B cell (primary cell): ENCODE results near the gene PNLIPRP1. TPM values are rescaled to one million over a fixed set of nuclear protein-coding genes. Genes with fewer than 3 reads are reported as not detected.

Source experiments
- ATAC-seq: fragments of 200-7000 bp; cut with Tn5 transposase; one replicate; pipeline ENCODE4 v1.10.0; 2021; ENCODE audit warnings: low read depth, mild to moderate bottlenecking, moderate number of reproducible peaks, moderate library complexity
- CTCF ChIA-PET: fragments of 350-600 bp; sonication (Branson Sonifier 250); formaldehyde crosslinking; loops from one replicate; lab custom pipeline; 2021; ENCODE audit warnings: antibody characterized with exemption, inconsistent platforms; lab: Charles Lee
- POLR2A ChIA-PET: fragments of 350-600 bp; sonication (Branson Sonifier 250); formaldehyde crosslinking; loops from one replicate; lab custom pipeline; 2021; ENCODE audit warnings: antibody characterized with exemption; lab: Charles Lee
- DNase-seq: peaks from one replicate; pipeline ENCODE4 v3.0.0; 2013
- H2AFZ ChIP-seq: 2 replicates; pipeline ENCODE4 v1.6.1; 2012; ENCODE audit warnings: mild to moderate bottlenecking, low read depth, low read length; ENCODE audit not compliant: insufficient read depth, poor library complexity, severe bottlenecking
- H3K27ac ChIP-seq, 2 donors: 1 replicate in 1 of 2; 2 replicates in 1 of 2; pipeline ENCODE4 v1.5.1; 2012 to 2013; ENCODE audit warnings: low read length in 2 of 2, mild to moderate bottlenecking in 2 of 2, moderate library complexity in 1 of 2
- H3K27me3 ChIP-seq, 4 experiments: fragments of 200-600 bp in 1 of 4; sonication (generic) in 1 of 4; replicated peaks in 1 of 4; 1 replicate in 2 of 4; 2 replicates in 2 of 4; pipeline versions ENCODE4 v1.6.1 to v1.7.0; 2013 to 2016; ENCODE audit warnings: low read length in 3 of 4, mild to moderate bottlenecking in 2 of 4, mixed read lengths in 1 of 4, moderate library complexity in 1 of 4; ENCODE audit not compliant: insufficient read depth in 4 of 4, control insufficient read depth in 3 of 4; ENCODE audit errors: control extremely low read depth in 1 of 4
- H3K36me3 ChIP-seq, 2 experiments: replicated peaks in 1 of 2; 1 replicate in 1 of 2; 2 replicates in 1 of 2; pipeline versions ENCODE4 v1.6.1 to v1.7.1; 2013; ENCODE audit warnings: low read length in 1 of 2; ENCODE audit not compliant: insufficient read depth in 2 of 2, control insufficient read depth in 1 of 2; ENCODE audit errors: control extremely low read depth in 1 of 2, extremely low read depth in 1 of 2
- H3K4me1 ChIP-seq, 2 donors: fragments of 200-600 bp in 1 of 2; sonication (generic) in 1 of 2; 1 replicate in 1 of 2; 2 replicates in 1 of 2; pipeline versions ENCODE4 v1.5.1 to v1.6.1; 2013 to 2017; ENCODE audit warnings: low read length in 2 of 2; ENCODE audit not compliant: control insufficient read depth in 2 of 2, insufficient read depth in 2 of 2
- H3K4me2 ChIP-seq: replicated peaks from 2 replicates; pipeline ENCODE3; 2012; ENCODE audit warnings: mild to moderate bottlenecking, low read depth, low read length; ENCODE audit not compliant: poor library complexity, severe bottlenecking
- H3K4me3 ChIP-seq, 5 experiments: fragments of 200-600 bp in 1 of 5; sonication (generic) in 1 of 5; 1 replicate in 3 of 5; 2 replicates in 2 of 5; pipeline versions ENCODE4 v1.5.1 to v1.7.0; 2011 to 2016; ENCODE audit warnings: low read length in 4 of 5, mild to moderate bottlenecking in 4 of 5, low read depth in 2 of 5, control low read depth in 1 of 5, moderate library complexity in 1 of 5; ENCODE audit not compliant: insufficient read depth in 1 of 5; ENCODE audit errors: control extremely low read depth in 1 of 5, extremely low read depth in 1 of 5
- H3K79me2 ChIP-seq: fragments of 200-600 bp; sonication (generic); one replicate; pipeline ENCODE4 v1.6.0; 2016; ENCODE audit warnings: low read length; ENCODE audit not compliant: control insufficient read depth, insufficient read depth
- H3K9ac ChIP-seq: fragments of 200-600 bp; sonication (generic); 2 replicates; pipeline ENCODE4 v1.6.1; 2017; ENCODE audit warnings: mild to moderate bottlenecking, low read length, moderate library complexity
- H3K9me3 ChIP-seq, 3 donors: one replicate each; pipeline versions ENCODE4 v1.6.1 to v1.7.1; 2013; ENCODE audit warnings: low read length in 2 of 3; ENCODE audit not compliant: control insufficient read depth in 2 of 3, insufficient read depth in 1 of 3; ENCODE audit errors: control extremely low read depth in 1 of 3
- H4K20me1 ChIP-seq: 2 replicates; pipeline ENCODE4 v1.6.0; 2012; ENCODE audit warnings: mild to moderate bottlenecking, low read length; ENCODE audit not compliant: insufficient read depth, control insufficient read depth, poor library complexity, severe bottlenecking
- H3K27ac Mint-ChIP-seq: one replicate; pipeline ENCODE4 v1.8.0; 2021; ENCODE audit warnings: mixed read lengths
- H3K27me3 Mint-ChIP-seq: one replicate; pipeline ENCODE4 v1.8.0; 2021; ENCODE audit warnings: mixed read lengths
- H3K4me1 Mint-ChIP-seq: one replicate; pipeline ENCODE4 v1.8.0; 2021; ENCODE audit warnings: mixed read lengths
- H3K4me3 Mint-ChIP-seq: one replicate; pipeline ENCODE4 v1.8.0; 2021; ENCODE audit warnings: mixed read lengths
- H3K9me3 Mint-ChIP-seq: one replicate; pipeline ENCODE4 v1.8.0; 2022; ENCODE audit warnings: mixed read lengths; ENCODE audit not compliant: insufficient read depth
- CTCF ChIP-seq: fragments of 200-600 bp; IDR thresholded peaks from one replicate; pipeline ENCODE4 v1.8.0; 2022; ENCODE audit warnings: antibody characterized with exemption, mild to moderate bottlenecking
- EZH2 ChIP-seq: IDR thresholded peaks from 2 replicates; pipeline ENCODE4 v1.6.1; 2012; ENCODE audit warnings: borderline replicate concordance, low read depth, mild to moderate bottlenecking, moderate library complexity, low read length; ENCODE audit not compliant: insufficient read depth, poor library complexity, severe bottlenecking
- WGBS: methylation state at CpG from one replicate; pipeline ENCODE4 v1.1.5; 2013; ENCODE audit warnings: missing lambda C conversion rate; ENCODE audit not compliant: insufficient coverage; 5-methylcytosine and 5-hydroxymethylcytosine counted together
- intact Hi-C: fragments of 100-400 bp; cut with micrococcal nuclease; formaldehyde crosslinking; loops from one replicate; pipeline ENCODE4 v1.10.0; 2022
- polyA plus RNA-seq: library from polyadenylated mRNA; depleted of rRNA; stranded (reverse); fragments of >200 nt; gene quantifications from 2 replicates; pipeline ENCODE4 v1.2.3, GENCODE V29; 2012
- total RNA-seq, 2 donors: library from RNA; stranded (reverse); fragments of 120-200 nt in 1 of 2; gene quantifications; 1 replicate in 1 of 2; 2 replicates in 1 of 2; pipeline versions ENCODE4 v1.2.3 to v1.2.4, GENCODE V29; 2013 to 2022

Gene PNLIPRP1
- total and polyA plus RNA-seq, 2 donors (not counting 1 experiment from before 2014, with no cell fraction given): not detected

- Histone ChIP-seq H3K27me3 (no peaks in the 10 kb centered on the region), H3K27ac (no peak overlapping the region), H3K79me2 (no peaks in the 10 kb centered on the region), H3K9ac (no peak overlapping the region), H4K20me1 (no peaks in the 10 kb centered on the region), H3K4me3 (no peak overlapping the region), H2AFZ (no peak overlapping the region), H3K9me3 (peaks cover 0 to 1% (median 0%) of the 10 kb centered on the region in 3 donors), H3K4me1 (no peaks in the 10 kb centered on the region), H3K4me2 (no peak overlapping the region), H3K36me3 (no peaks in the 10 kb centered on the region)
- ATAC-seq (no peak), DNase-seq (no peak)
- H3K4me3 Mint-ChIP-seq: no peak overlapping the region
- no peaks in the 10 kb centered on the region for H3K4me1 Mint-ChIP-seq
- CTCF ChIA-PET: interaction anchor here (0.6 kb wide), 1 partner anchor 904 kb away, joined by 4 read pairs; no protein-coding TSS in a partner anchor
- intact Hi-C loops: no loop called here
- no peak overlapping the region for H3K27ac Mint-ChIP-seq
- TF ChIP-seq CTCF: peak; percentile 5
- no peak for TF ChIP-seq EZH2
- H3K27me3 Mint-ChIP-seq: no peaks in the 10 kb centered on the region
- H3K9me3 Mint-ChIP-seq: no peaks in the 10 kb centered on the region
- POLR2A ChIA-PET: no interaction called here
Measured at GRCh38 chr10:116566932-116567331, 23.8 kb upstream of the PNLIPRP1 start.

- no CpG with 5 or more reads among the region's 3 CpGs for WGBS
- Histone ChIP-seq H3K27me3 (no peaks in the 10 kb centered on the region), H3K4me3 (no peak overlapping the region), H3K36me3 (no peaks in the 10 kb centered on the region), H3K79me2 (no peaks in the 10 kb centered on the region), H3K9ac (no peak overlapping the region), H3K9me3 (peaks cover 0 to 1% (median 0%) of the 10 kb centered on the region in 3 donors), H3K4me2 (no peak overlapping the region), H3K27ac (no peak overlapping the region), H3K4me1 (no peaks in the 10 kb centered on the region), H4K20me1 (no peaks in the 10 kb centered on the region), H2AFZ (no peak overlapping the region)
- H3K4me1 Mint-ChIP-seq: no peaks in the 10 kb centered on the region
- ATAC-seq (no peak), DNase-seq (no peak)
- no peak overlapping the region for H3K27ac Mint-ChIP-seq
- TF ChIP-seq EZH2 (no peak), CTCF (peak; percentile 4)
- H3K4me3 Mint-ChIP-seq: no peak overlapping the region
- no peaks in the 10 kb centered on the region for H3K27me3 Mint-ChIP-seq
- no peaks in the 10 kb centered on the region for H3K9me3 Mint-ChIP-seq
- POLR2A ChIA-PET: no interaction called here
- CTCF ChIA-PET: no interaction called here
- intact Hi-C loops: no loop called here
Measured at GRCh38 chr10:116567335-116567734, 23.4 kb upstream of the PNLIPRP1 start.
